Neural crest cell (in vitro differentiated cells): ENCODE data around the gene PPP2R2B. TPM values are rescaled to one million over a fixed set of nuclear protein-coding genes. Genes with fewer than 3 reads are reported as not detected.

ENCODE experiments used
- DNase-seq: peaks from one replicate; pipeline ENCODE4 v3.0.0; 2021; ENCODE audit warnings: low read depth, mixed read lengths, low spot score
- H3K27ac Mint-ChIP-seq: one replicate; pipeline ENCODE4 v1.8.0; 2021; ENCODE audit warnings: mild to moderate bottlenecking, mixed read lengths; ENCODE audit not compliant: unreplicated experiment
- H3K27me3 Mint-ChIP-seq: 2 replicates; pipeline ENCODE4 v1.8.0; 2021; ENCODE audit warnings: low read depth, mild to moderate bottlenecking, mixed read lengths
- H3K36me3 Mint-ChIP-seq: 2 replicates; pipeline ENCODE4 v1.8.0; 2021; ENCODE audit warnings: low read depth, mild to moderate bottlenecking, mixed read lengths
- H3K4me1 Mint-ChIP-seq: 2 replicates; pipeline ENCODE4 v1.8.0; 2021; ENCODE audit warnings: mixed read lengths
- H3K4me3 Mint-ChIP-seq: one replicate; pipeline ENCODE4 v1.8.0; 2021; ENCODE audit warnings: mild to moderate bottlenecking, mixed read lengths
- H3K9me3 Mint-ChIP-seq: 2 replicates; pipeline ENCODE4 v1.8.0; 2021; ENCODE audit warnings: mixed read lengths
- total RNA-seq: library from RNA; stranded (reverse); gene quantifications from 2 replicates; pipeline ENCODE4 v1.2.1, GENCODE V29; 2021
- TF ChIP-seq, protein P1 (sequence below): fragments of 200-600 bp; sonication (generic); conservative IDR thresholded peaks from 2 replicates; pipeline ENCODE4 v1.5.0; 2021; ENCODE audit warnings: antibody characterized with exemption, mild to moderate bottlenecking

PPP2R2B gene
- total RNA-seq, 1 donor from 2014 or later, result 4.9 TPM

DNA sequence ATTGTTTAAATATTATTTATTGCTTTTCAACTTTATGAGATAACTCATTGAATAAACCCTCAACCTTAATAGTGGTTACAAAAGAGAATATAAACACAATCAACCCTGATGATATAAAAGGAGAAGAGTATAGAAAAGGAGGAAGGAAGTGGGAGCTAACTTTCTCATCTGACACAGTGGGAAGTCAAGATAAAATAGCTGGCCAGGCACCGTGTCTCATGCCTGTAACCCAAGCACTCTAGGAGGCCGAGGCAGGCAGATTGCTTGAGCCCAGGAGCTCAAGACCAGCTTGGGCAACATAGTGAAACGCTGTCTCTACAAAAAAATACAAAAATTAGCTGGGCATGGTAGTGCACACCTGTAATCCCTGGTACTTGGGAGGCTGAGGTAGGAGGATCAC, 93.5 kb downstream of the PPP2R2B start:
- no peak overlapping the region for H3K4me3 Mint-ChIP-seq
- H3K27ac Mint-ChIP-seq, result no peak overlapping the region
- no peaks in the 10 kb centered on the region for H3K9me3 Mint-ChIP-seq
- TF ChIP-seq, protein P1, sequence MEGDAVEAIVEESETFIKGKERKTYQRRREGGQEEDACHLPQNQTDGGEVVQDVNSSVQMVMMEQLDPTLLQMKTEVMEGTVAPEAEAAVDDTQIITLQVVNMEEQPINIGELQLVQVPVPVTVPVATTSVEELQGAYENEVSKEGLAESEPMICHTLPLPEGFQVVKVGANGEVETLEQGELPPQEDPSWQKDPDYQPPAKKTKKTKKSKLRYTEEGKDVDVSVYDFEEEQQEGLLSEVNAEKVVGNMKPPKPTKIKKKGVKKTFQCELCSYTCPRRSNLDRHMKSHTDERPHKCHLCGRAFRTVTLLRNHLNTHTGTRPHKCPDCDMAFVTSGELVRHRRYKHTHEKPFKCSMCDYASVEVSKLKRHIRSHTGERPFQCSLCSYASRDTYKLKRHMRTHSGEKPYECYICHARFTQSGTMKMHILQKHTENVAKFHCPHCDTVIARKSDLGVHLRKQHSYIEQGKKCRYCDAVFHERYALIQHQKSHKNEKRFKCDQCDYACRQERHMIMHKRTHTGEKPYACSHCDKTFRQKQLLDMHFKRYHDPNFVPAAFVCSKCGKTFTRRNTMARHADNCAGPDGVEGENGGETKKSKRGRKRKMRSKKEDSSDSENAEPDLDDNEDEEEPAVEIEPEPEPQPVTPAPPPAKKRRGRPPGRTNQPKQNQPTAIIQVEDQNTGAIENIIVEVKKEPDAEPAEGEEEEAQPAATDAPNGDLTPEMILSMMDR, result no peak
- no peaks in the 10 kb centered on the region for H3K36me3 Mint-ChIP-seq
- H3K4me1 Mint-ChIP-seq, result peaks cover 16% of the 10 kb centered on the region
- DNase-seq, result no peak
- no peaks in the 10 kb centered on the region for H3K27me3 Mint-ChIP-seq

DNA sequence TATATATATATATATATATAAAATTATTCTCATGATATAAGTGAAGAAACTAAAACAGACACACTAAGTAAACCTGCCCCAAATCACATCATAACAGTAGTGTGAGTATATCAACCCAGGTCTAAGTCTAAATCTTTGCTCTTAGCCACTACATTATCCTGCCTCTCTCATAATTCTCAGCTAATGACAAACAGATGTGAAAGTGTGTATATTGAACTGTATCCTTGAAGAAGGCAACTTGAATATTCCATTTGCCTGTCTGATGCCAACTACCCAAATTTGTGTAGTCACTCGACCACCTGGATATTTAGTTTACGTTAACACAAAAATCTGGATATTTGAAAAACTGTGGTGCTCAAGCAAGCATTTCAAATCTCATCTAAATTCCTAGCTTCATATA, 97.4 kb downstream of the PPP2R2B start:
- H3K36me3 Mint-ChIP-seq, result no peaks in the 10 kb centered on the region
- H3K27ac Mint-ChIP-seq, result no peak overlapping the region
- DNase-seq, result no peak
- no peaks in the 10 kb centered on the region for H3K27me3 Mint-ChIP-seq
- no peak overlapping the region for H3K4me3 Mint-ChIP-seq
- H3K9me3 Mint-ChIP-seq, result no peaks in the 10 kb centered on the region
- TF ChIP-seq, protein P1, result no peak
- H3K4me1 Mint-ChIP-seq, result peaks cover 11% of the 10 kb centered on the region

DNA sequence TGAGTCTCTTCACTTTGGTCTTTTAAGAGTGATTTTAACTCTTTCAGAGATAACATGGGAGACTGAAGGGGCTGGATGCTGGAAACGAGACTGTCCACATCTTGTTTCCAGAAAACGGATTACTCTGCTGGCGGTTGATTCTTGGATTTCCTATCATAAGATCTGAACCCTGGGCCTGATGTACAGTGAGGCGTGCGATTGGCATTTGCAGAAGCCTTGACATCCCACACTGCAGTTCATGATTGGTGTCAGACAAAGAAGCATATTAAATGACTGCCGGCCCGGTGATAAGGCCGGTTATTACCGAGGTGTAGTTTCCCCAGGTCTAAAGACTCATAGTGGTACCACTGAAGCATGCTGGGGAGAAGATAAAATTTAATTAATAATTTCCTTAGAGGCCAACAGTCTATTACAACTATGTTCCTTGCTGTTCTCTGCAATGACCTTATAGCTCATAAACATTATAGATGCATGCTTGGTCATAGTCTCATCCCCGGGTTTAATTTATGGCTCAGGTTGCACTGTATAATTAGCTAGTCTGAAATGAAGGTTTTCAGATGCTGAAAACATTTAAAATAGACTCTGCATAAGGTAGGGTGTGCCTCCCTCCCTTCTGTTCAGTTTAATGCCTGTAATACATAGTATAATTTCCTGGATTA, 99.2 kb downstream of the PPP2R2B start:
- TF ChIP-seq, protein P1, result no peak
- H3K9me3 Mint-ChIP-seq, result peaks cover 7% of the 10 kb centered on the region
- H3K27ac Mint-ChIP-seq, result no peak overlapping the region
- H3K4me3 Mint-ChIP-seq, result no peak overlapping the region
- peaks cover 11% of the 10 kb centered on the region for H3K4me1 Mint-ChIP-seq
- H3K27me3 Mint-ChIP-seq, result no peaks in the 10 kb centered on the region
- peaks cover 7% of the 10 kb centered on the region for H3K36me3 Mint-ChIP-seq
- no peak for DNase-seq

DNA sequence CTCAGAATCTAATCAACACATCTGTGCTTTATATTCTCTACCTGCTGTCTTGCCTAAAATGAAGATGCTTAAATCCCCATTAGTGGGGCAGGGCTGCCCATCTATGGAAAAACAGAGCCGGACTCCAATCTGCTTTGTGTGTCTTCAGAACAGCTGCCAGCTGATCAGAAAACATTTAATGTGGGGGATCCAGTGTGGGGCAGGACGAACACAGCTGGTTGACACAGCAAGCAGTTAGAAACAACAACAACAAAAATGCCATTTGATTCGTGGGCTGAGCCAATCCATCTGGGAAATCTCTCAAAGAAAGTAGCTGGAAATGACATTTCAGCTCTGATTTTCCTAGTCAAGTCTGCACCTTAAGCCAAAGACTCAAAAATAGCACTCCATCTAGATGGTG, 99.8 kb downstream of the PPP2R2B start:
- H3K36me3 Mint-ChIP-seq, result peaks cover 7% of the 10 kb centered on the region
- H3K9me3 Mint-ChIP-seq, result peaks cover 7% of the 10 kb centered on the region
- H3K4me3 Mint-ChIP-seq, result no peak overlapping the region
- no peaks in the 10 kb centered on the region for H3K27me3 Mint-ChIP-seq
- peak overlapping the region; percentile 20 for H3K27ac Mint-ChIP-seq
- DNase-seq, result no peak
- TF ChIP-seq, protein P1, result no peak
- H3K4me1 Mint-ChIP-seq, result peaks cover 11% of the 10 kb centered on the region

DNA sequence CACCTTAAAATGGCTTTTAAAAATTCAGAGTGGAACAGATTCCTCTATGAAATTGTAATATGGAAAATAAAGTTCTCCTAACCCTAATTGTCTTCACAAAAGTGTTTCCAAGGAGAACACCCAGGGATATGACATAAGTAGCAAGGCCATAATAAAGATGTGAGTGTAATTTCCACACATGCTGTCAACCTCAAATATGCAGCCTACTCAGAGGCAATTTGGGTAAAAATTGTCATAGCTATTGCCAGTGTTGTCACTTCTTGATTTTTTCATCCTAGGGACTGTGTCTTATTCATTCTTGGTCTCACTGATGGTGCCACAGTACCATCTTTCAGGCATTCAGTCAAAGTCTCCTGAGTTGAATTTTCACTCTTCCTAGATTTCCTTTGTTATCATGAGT, 100.3 kb downstream of the PPP2R2B start:
- Mint-ChIP-seq H3K27me3 (no peaks in the 10 kb centered on the region), H3K36me3 (peaks cover 7% of the 10 kb centered on the region), H3K27ac (no peak overlapping the region), H3K4me1 (peaks cover 11% of the 10 kb centered on the region), H3K9me3 (peaks cover 7% of the 10 kb centered on the region), H3K4me3 (no peak overlapping the region)
- DNase-seq, result no peak
- TF ChIP-seq, protein P1, result no peak
